ENCODE data around the gene OR10K1.
A peak's percentile ranks its signal among the peaks of the same experiment; 100 is the strongest.
"Not testable (repeated sequence)": the region's sequence is repeated elsewhere in the genome, so short reads cannot be mapped to it uniquely, and the experiment has no call there.

Gene OR10K1, protein sequence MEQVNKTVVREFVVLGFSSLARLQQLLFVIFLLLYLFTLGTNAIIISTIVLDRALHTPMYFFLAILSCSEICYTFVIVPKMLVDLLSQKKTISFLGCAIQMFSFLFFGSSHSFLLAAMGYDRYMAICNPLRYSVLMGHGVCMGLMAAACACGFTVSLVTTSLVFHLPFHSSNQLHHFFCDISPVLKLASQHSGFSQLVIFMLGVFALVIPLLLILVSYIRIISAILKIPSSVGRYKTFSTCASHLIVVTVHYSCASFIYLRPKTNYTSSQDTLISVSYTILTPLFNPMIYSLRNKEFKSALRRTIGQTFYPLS

GRCh38 chr1:158461534-158461933 lies at the start of gene OR10K1:
TSS of gene OR10K1 (plus strand) at chr1:158461834. CDS start at chr1:158465562, 3,728 bp downstream.
- DNase-seq (ENCODE audit: low read depth in 4 of 4, low spot score in 1 of 4): no peak

DNA sequence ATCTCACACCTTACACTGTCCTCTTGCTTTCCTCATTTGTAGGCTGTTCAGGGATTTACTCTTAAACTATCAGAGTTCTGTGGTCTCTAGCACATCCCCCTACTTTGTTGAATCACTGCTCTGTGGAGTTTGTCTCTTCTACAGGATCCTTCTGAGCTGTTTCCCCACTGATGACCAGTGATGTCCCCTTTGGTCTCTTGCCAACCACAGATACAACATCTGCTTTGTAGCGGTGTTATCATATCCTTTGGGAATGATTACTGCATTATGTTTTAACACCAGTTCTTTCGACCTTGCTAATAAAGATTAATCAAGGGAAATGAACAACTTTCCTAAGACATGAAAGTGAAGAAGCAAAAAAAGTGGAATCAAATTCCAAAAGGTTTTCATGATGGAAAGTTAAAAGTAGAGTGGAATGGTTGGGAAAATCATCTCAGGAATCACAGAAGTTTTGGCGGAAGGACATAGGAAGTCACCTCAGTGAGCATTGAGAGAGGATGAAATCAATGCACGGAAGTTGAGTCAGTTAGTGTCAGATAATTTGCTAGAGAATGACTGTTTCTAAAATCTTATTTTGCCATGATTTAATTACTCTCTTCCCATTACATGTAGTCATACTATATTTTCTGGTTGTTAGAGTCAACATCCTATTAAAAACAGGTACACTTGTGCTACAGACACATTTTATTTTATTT lies 46.8 kb upstream of the OR10K1 start:
- no peak for DNase-seq (ENCODE audit: low read depth in 4 of 4, low spot score in 1 of 4)

GRCh38 chr1:158417586-158417985 lies 44.0 kb upstream of the OR10K1 start:
- DNase-seq (ENCODE audit: low read depth in 4 of 4, low spot score in 1 of 4): no peak

DNA sequence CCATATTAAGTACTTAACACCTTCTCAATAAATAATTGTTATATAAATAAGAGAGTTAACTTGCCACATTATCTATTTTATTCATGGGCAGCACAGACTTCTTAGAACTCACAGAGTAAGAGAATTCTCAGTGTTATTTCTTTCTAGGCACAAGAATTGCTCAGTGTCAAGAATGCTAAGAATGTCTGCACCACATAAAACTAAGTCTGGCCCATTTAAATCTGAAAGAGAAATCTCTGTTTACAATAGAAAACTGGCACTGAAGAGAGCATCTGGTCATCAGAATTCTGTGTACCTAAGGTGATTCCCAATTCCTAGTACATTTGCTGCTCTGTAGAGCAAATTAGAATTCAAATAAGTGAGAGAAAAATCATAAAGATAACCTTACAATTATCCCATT lies 39.4 kb upstream of the OR10K1 start:
- no peak for DNase-seq (ENCODE audit: low read depth in 4 of 4, low spot score in 1 of 4)

DNA sequence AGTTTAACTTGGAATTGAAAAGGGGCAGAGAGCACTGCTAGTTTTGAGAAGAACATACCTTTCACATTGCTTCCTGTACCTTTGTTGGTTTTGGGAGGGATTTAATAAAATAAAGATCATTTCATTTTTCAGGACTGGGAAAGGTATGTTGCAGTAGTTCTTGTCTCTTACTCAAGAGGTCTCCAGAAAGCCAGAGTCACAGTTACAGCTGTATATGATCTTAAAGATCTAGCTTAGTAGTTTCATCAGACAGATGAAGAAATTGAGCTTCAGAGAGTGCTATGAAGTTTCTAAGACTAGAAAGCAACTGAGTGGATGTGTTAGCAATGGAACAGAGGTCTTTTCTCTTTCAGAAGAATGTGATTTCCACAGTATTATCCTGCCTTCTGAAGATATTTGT lies 36.6 kb upstream of the OR10K1 start:
- DNase-seq (ENCODE audit: low read depth in 4 of 4, low spot score in 1 of 4): no peak

DNA sequence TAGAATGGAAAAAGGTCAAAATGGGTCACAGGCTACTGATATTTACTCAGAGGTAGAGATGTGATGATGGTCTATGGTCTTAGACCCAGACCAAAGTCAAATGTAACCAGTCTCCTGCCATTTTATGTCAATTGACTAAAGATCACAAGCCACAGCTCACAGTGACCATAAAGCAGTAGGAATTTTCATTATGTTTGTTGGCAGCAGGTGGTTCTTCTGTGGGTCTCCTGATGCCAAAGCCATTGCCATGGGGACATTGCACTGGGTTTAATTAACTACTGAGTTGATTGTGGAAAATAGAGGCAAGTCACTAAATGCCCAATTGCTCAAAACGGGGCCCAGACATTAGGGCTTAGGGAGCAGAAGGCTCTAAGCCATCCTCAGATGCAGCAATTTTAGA lies 35.5 kb upstream of the OR10K1 start, which contains the start of gene OR10K2:
TSS of gene OR10K2 (minus strand) at position 101 of the 400 bp plus-strand sequence. CDS start 5,371 bp downstream, outside the sequence.
- DNase-seq (ENCODE audit: low read depth in 4 of 4, low spot score in 1 of 4): no peak

DNA sequence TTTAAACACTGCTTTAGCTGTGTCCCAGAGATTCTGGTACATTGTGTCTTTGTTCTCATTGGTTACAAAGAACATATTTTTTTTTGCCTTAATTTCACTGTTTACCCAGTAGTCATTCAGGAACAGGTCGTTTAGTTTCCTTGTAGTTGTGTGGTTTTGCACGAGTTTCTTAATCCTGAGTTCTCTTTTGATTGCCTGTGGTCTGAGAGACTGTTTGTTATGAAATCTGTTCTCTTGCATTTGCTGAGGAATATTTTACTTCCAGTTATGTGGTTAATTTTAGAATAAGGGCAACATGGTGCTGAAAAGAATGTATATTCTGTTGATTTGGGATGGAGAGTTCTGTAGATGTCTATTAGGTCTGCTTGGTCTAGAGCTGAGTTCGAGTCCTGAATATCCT lies 31.5 kb upstream of the OR10K1 start:
- DNase-seq (ENCODE audit: low read depth in 4 of 4, low spot score in 1 of 4): not testable (repeated sequence)

- DNase-seq (ENCODE audit: low read depth in 4 of 4, low spot score in 1 of 4): no peak
Observed at GRCh38 chr1:158434741-158435140, 26.9 kb upstream of the OR10K1 start.

- no peak for DNase-seq (ENCODE audit: low read depth in 4 of 4, low spot score in 1 of 4)
Observed at GRCh38 chr1:158445376-158445775, 16.3 kb upstream of the OR10K1 start.

GRCh38 chr1:158454537-158454936 lies 7.1 kb upstream of the OR10K1 start:
- DNase-seq (ENCODE audit: low read depth in 4 of 4, low spot score in 1 of 4): no peak

DNA sequence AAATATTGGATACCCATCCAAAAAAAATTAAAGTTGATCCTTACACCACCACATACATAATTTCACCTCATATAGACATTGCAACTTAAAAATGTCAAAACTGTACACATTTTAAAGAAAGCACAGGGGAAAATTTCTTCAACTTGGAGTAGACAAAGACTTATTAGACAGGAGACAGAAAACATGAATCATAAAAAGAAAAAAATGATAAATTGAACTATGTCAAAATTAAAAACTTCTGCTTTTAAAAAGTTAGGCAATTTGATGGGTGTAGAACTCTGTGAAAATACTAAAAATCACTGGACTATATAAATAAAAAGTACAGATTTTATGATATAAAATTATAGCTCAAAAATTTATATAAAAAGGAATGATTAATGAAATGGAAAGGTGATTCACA lies 4.4 kb upstream of the OR10K1 start:
- no peak for DNase-seq (ENCODE audit: low read depth in 4 of 4, low spot score in 1 of 4)

DNA sequence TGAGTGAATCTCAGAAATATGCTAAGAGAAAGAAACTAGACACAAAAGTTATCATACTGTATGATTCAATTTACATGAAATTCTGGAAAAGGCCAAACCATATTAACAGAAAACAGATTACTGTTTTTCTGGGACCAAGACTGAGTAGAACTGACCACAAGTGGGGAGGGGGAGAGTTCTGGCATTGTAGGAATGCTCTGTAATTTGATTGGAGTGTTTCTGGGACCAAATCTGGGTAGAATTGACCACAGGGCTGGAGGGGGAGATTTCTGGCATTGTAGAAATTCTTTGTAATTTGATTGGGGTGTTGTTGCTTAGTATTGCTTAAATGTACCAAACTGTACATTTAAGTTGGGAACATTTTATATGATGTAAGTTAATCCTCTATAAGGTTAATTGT lies 3.4 kb upstream of the OR10K1 start:
- DNase-seq (ENCODE audit: low read depth in 4 of 4, low spot score in 1 of 4): no peak

DNA sequence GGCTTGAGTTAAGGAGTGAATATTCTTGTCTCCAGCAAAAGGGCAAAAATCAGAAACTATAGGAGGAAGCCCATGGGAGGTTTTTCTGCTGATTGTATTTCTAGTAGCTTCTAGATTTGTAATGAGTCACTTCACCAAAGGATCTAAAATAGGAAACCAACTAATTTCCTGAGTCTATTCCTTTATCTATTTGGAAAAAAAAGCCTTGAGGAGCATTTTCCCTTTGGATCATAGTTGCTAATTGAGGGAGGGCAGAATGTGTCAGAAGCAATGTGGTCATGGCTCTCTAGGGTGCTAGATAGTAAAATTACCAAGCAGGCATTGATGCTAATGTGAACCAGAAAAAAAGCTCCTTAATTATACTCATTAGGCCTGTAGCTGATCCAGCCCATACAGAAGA lies 10.3 kb downstream of the OR10K1 start, which contains the start of gene OR10R2:
TSS of gene OR10R2 (plus strand) at position 301 of the 400 bp plus-strand sequence. CDS start 106 bp downstream, outside the sequence.
- DNase-seq (ENCODE audit: low read depth in 4 of 4, low spot score in 1 of 4): no peak

DNA sequence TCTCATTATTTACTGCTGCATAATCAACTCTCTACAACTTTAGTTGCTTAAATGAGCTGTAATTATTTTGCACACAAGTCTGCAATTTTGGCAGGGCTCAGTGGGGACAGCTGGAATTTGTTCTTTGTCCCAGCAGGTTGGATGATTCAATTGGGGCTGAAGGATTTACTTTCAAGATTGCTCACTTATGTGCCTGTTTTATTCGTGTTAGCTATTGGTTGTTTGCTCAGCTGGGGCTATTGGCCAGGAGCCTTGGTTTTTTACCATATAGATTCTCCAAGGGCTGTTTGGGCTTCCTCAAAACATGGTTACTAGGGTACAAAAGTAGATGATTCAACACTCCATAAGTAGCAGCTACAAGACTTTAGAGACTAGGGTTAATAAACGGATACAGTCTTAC lies 23.8 kb downstream of the OR10K1 start:
- DNase-seq (ENCODE audit: low read depth in 4 of 4, low spot score in 1 of 4): no peak

DNA sequence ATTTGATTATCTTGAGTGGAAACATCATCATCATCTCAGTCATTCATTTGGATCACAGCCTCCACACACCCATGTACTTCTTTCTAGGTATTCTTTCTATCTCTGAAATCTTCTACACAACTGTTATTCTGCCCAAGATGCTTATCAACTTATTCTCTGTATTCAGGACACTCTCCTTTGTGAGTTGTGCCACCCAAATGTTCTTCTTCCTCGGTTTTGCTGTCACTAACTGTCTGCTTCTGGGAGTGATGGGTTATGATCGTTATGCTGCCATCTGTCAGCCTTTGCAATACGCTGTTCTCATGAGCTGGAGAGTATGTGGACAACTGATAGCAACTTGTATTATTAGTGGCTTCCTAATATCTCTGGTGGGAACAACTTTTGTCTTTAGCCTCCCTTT lies 29.7 kb downstream of the OR10K1 start:
- no peak for DNase-seq (ENCODE audit: low read depth in 4 of 4, low spot score in 1 of 4)

- DNase-seq (ENCODE audit: low read depth in 4 of 4, low spot score in 1 of 4): no peak
Observed at GRCh38 chr1:158493054-158493453, 31.4 kb downstream of the OR10K1 start.

DNA sequence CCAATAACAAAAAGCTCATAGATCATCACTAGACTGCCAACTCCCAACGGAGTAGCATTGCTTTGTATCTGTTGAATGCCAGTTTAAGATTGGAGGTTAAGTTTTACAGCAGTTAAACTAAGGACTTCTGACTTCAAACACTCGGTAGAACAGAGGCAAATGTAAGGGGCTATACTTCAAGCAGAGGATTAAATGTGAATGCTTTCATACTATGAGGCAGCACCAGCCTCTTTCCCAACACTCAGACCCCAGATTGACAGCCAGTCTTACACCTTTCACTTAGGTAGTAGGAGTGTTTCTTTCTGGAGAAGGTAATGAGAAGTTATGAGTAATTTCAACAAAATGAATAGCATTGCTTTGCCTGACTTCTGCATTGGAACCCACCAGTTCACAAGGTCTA lies 33.2 kb downstream of the OR10K1 start:
- no peak for DNase-seq (ENCODE audit: low read depth in 4 of 4, low spot score in 1 of 4)

DNA sequence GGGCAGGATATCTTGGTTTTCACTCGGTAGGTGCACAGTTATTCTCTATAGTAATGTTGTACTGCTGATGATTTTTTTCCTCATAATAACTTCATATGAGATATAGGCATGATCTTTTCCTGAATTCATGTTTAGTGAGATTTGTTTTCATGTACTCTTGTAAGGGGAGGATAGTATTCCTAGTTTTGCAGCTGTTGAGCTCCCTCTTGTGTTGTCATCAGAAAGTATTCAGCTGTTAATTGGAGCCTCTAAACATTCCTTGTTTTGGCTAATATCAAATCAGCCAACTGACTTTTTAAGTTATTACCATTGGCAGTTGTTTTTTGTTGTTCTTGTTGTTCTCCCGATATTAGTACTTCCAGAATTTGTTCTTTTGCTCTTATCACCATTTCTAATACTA lies 34.7 kb downstream of the OR10K1 start:
- no peak for DNase-seq (ENCODE audit: low read depth in 4 of 4, low spot score in 1 of 4)

DNA sequence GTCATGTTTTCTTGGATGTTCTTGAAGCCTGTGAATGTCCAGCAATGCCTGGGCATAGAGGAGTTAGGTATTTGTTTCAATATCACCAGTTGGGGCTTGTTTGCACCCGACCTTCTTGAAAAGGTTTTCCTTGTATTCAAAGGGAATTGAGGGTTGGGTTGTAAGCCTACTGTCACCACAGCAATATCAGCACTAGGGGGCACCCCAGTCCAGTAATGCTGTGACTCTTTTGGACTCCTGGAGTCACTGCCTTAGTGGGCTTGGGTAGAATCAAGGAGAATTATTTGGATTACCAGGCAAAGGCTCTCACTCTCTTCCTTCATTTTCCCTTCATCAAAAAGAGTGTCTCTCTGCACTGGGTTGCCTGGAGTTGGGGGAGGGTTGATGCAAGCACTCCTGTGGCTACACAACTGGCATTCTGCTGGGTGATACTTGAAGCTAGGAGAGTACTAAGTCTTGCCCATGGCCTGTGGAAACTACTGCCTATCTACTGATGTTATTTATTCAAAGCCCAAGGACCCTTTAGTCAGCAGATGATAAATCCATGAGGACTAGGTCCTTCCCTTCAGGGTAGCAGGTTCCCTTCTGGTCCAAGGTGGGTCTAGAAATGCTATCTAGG lies 44.8 kb downstream of the OR10K1 start:
- peak; percentile 9 to 23 (median 11) for DNase-seq (ENCODE audit: low read depth in 4 of 4, low spot score in 1 of 4)

DNA sequence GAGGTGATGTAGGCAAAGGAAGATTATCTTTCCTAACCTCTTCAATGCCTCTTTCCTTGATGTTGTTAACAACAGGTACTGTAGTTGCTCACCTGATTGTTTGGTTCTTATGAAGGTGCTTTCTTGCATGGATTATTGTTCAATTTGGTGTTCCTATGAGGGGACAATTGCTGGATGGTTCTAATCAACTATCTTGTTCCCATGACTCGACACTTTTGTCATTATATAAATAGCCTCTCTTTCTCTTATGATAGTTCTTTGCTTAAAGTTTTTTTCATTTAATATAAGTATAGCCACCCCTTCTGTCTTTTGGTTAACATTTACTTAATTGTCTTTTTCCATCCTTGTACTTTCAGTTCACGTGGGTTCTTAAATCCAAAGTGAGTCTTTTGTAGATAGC lies 45.9 kb downstream of the OR10K1 start:
- DNase-seq (ENCODE audit: low read depth in 4 of 4, low spot score in 1 of 4): no peak

DNA sequence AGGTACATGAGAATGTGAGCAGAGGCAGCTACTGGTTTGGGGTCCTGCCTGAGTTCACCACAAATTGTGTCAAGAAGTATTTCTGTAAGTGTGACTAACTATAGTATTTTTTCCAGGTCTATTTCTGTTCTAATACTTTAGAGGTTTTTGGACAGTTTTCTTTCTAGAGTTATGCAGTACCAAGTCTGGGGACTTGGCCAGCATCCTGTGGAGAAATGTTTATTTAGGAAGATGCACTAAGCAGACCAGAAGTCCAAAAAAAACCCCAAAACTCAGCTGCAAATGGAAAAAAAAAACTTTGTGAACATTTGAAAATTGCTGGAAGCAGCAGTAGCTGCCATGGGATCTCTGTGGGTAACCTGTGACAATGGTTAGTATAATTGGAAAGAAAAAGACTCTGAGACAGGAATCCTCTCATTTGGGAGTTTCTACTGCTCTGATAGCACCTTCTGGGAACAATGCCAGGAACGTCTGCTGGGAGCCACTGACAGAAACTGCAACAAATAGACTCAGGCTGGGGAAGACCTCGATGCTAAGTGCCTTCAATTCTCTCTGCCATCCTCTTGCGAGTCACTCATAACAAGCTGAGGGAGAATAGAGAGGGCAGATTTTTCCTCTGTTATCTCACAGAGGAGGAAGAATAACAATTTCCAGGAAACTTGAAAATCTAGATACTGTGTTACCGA lies 48.0 kb downstream of the OR10K1 start:
- DNase-seq (ENCODE audit: low read depth in 4 of 4, low spot score in 1 of 4): no peak
